Subcutaneous adipose tissue (tissue), 4 donors: ENCODE results near the gene TSC2. TPM values are rescaled to one million over a fixed set of nuclear protein-coding genes. Genes with fewer than 3 reads are reported as not detected.
"Not testable (repeated sequence)": the region's sequence is repeated elsewhere in the genome, so short reads cannot be mapped to it uniquely, and the experiment has no call there.

Source experiments
- CTCF ChIP-seq: fragments of 450-650 bp; IDR thresholded peaks from one replicate; pipeline ENCODE4 v1.5.1; 2016; ENCODE audit warnings: low read depth, mild to moderate bottlenecking, control low read depth, antibody characterized with exemption, moderate library complexity
- small RNA-seq: library from RNA; depleted of rRNA; stranded (forward); fragments of <200 nt; gene quantifications from one replicate; pipeline ENCODE3, GENCODE V24; 2016
- total RNA-seq, 4 donors: library from RNA; depleted of rRNA; stranded (reverse); fragments of >200 nt; gene quantifications; one replicate each; pipeline ENCODE4 v1.1.0, GENCODE V29; 2016

Gene TSC2
- total RNA-seq, 4 donors from 2014 or later = 31.1 to 110 (median 50.2) TPM

- no peak for TF ChIP-seq CTCF
Measured at GRCh38 chr16:2122429-2122828, 74.6 kb downstream of the TSC2 start.

- TF ChIP-seq CTCF = not testable (repeated sequence)
Measured at GRCh38 chr16:2135770-2136490, 88.1 kb downstream of the TSC2 start, which contains the start of gene PKD1. Gene PKD1, minus strand, starts transcription at chr16:2135898. Its CDS starts 209 bp downstream, at chr16:2135689.

Small RNA genes within 50 kb of the gene (small RNA-seq; reads per million reads assigned to genes)
- gene MIR1225 (0.73 reads per million), gene MIR3180-5 (not detected), gene MIR4516 (not detected), gene RF00019 (0.49 reads per million), gene RN7SL219P (not detected)

Other genes with a start within 250 kb of the TSC2 start
- 100 to 1,000 TPM in 2 of 4 donors, 10 to 100 TPM in 2; 50.4 to 121 (median 108) TPM for gene HAGH, start 221.2 kb upstream of the TSC2 start, total RNA-seq
- gene FAHD1, start 220.8 kb upstream of the TSC2 start, total RNA-seq = 10 to 100 TPM; 25.4 to 42.0 (median 30.8) TPM
- not detected for gene MEIOB, start 175.8 kb upstream of the TSC2 start, total RNA-seq
- not detected for gene HS3ST6, start 129.6 kb upstream of the TSC2 start, total RNA-seq
- gene MSRB1, start 104.8 kb upstream of the TSC2 start, total RNA-seq = 10 to 100 TPM; 11.2 to 30.0 (median 18.1) TPM
- not detected for gene RPL3L, start 93.3 kb upstream of the TSC2 start, total RNA-seq
- 100 to 1,000 TPM; 120 to 198 (median 186) TPM for gene NDUFB10, start 88.4 kb upstream of the TSC2 start, total RNA-seq
- 1,000 to 10,000 TPM; 1,492 to 1,850 (median 1,797) TPM for gene RPS2, start 83.2 kb upstream of the TSC2 start, total RNA-seq
- not detected for gene RNF151, start 81.1 kb upstream of the TSC2 start, total RNA-seq
- gene TBL3, start 75.9 kb upstream of the TSC2 start, total RNA-seq = 10 to 100 TPM; 20.9 to 30.6 (median 26.6) TPM
- not detected for gene NOXO1, start 66.5 kb upstream of the TSC2 start, total RNA-seq
- 10 to 100 TPM in 3 of 4 donors, 1 to 10 TPM in 1; 9.1 to 17.4 (median 16.1) TPM for gene GFER, start 63.8 kb upstream of the TSC2 start, total RNA-seq
- not detected for gene SYNGR3, start 58.0 kb upstream of the TSC2 start, total RNA-seq
- gene ZNF598, start 38.2 kb upstream of the TSC2 start, total RNA-seq = 10 to 100 TPM; 13.9 to 45.0 (median 15.0) TPM
- gene NPW, start 28.2 kb upstream of the TSC2 start, total RNA-seq = not detected
- 100 to 1,000 TPM in 1 of 4 donors, 10 to 100 TPM in 3; 15.1 to 140 (median 48.9) TPM for gene NHERF2, start 21.1 kb upstream of the TSC2 start, total RNA-seq
- gene NTHL1, start 151 bp upstream of the TSC2 start, total RNA-seq = 10 to 100 TPM in 2 of 4 donors, 1 to 10 TPM in 2; 6.5 to 21.7 (median 12.0) TPM
- gene PKD1, start 87.9 kb downstream of the TSC2 start, total RNA-seq = 100 to 1,000 TPM in 2 of 4 donors, 10 to 100 TPM in 2; 40.1 to 318 (median 76.1) TPM
- 1 to 10 TPM in 1 of 4 donors, not detected in 3; 3.0 TPM for gene RAB26, start 100.6 kb downstream of the TSC2 start, total RNA-seq
- 10 to 100 TPM; 19.1 to 45.0 (median 31.1) TPM for gene TRAF7, start 107.8 kb downstream of the TSC2 start, total RNA-seq
- gene CASKIN1, start 148.6 kb downstream of the TSC2 start, total RNA-seq = not detected
- 10 to 100 TPM; 29.3 to 58.8 (median 38.0) TPM for gene MLST8, start 157.5 kb downstream of the TSC2 start, total RNA-seq
- 1 to 10 TPM in 3 of 4 donors, under 1 TPM in 1; 0.66 to 6.0 (median 4.1) TPM for gene BRICD5, start 162.9 kb downstream of the TSC2 start, total RNA-seq
- gene PGP, start 166.9 kb downstream of the TSC2 start, total RNA-seq = 10 to 100 TPM in 3 of 4 donors, 1 to 10 TPM in 1; 7.7 to 21.1 (median 10.3) TPM
- 10 to 100 TPM in 3 of 4 donors, 1 to 10 TPM in 1; 9.6 to 33.2 (median 16.8) TPM for gene E4F1, start 175.6 kb downstream of the TSC2 start, total RNA-seq
- under 1 TPM in 2 of 4 donors, not detected in 2; 0.34 to 0.82 TPM for gene DNASE1L2, start 188.5 kb downstream of the TSC2 start, total RNA-seq
- 10 to 100 TPM; 32.4 to 96.5 (median 49.8) TPM for gene ECI1, start 203.6 kb downstream of the TSC2 start, total RNA-seq
- 100 to 1,000 TPM in 1 of 4 donors, 10 to 100 TPM in 3; 66.6 to 127 (median 75.3) TPM for gene RNPS1, start 220.1 kb downstream of the TSC2 start, total RNA-seq